Fibroblast of pulmonary artery (primary cell): ENCODE measurements around the gene MAST1.
A peak's percentile ranks its signal among the peaks of the same experiment; 100 is the strongest.

Source experiments
- DNase-seq: peaks from one replicate; pipeline ENCODE4 v3.0.0-alpha.2; 2010; ENCODE audit warnings: low read depth
- H3K4me3 ChIP-seq: replicated peaks from 2 replicates; pipeline ENCODE4 v1.5.1; 2011; ENCODE audit warnings: low read depth, mild to moderate bottlenecking, control low read depth, low read length, moderate library complexity
- TF ChIP-seq, protein P1 (sequence below): IDR thresholded peaks from 2 replicates; pipeline ENCODE4 v1.5.1; 2011; ENCODE audit warnings: mild to moderate bottlenecking, control low read depth, low read length, inconsistent platforms; ENCODE audit errors: missing control alignments

MAST1 gene

DNA sequence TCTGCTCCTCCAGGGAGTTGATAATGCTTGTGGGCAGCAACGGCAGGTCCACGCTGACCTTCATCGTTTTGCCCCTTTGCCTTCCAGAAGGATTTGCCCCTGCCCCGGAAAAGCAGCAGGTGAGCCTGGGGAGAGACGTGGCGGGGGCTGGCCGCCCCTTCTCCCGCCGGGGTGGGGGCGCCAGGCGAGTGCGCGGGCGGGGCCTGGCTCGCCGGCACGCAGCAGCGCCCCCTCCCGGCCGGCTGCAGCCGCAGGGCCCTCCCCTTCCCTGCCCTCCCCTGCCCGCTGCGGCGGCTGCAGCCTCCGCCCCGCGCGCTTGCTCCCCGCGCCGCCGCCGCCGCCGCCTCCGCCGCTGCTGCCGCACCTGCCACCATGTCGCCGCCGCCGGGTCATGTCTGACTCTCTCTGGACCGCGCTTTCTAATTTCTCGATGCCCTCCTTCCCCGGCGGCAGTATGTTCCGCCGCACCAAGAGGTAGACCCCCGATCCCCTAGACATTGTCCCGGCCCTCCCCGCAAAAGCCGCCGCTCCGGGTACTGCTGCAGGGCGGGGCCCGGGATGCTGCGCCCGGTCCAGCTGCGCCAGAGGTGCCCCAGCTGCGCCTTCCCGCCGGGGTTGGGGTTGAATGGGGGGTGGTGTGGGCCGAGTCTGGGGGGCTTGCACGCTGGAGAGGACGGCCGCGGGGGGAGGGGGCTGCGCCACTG, at the start of gene MAST1:
TSS of gene MAST1 (plus strand) at position 334 of the 704 bp plus-strand sequence. CDS start at position 392, 58 bp downstream.
- H3K4me3 ChIP-seq: no peak within 1 kb of the TSS
- DNase-seq: no peak
- TF ChIP-seq, protein P1, sequence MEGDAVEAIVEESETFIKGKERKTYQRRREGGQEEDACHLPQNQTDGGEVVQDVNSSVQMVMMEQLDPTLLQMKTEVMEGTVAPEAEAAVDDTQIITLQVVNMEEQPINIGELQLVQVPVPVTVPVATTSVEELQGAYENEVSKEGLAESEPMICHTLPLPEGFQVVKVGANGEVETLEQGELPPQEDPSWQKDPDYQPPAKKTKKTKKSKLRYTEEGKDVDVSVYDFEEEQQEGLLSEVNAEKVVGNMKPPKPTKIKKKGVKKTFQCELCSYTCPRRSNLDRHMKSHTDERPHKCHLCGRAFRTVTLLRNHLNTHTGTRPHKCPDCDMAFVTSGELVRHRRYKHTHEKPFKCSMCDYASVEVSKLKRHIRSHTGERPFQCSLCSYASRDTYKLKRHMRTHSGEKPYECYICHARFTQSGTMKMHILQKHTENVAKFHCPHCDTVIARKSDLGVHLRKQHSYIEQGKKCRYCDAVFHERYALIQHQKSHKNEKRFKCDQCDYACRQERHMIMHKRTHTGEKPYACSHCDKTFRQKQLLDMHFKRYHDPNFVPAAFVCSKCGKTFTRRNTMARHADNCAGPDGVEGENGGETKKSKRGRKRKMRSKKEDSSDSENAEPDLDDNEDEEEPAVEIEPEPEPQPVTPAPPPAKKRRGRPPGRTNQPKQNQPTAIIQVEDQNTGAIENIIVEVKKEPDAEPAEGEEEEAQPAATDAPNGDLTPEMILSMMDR: no peak

DNA sequence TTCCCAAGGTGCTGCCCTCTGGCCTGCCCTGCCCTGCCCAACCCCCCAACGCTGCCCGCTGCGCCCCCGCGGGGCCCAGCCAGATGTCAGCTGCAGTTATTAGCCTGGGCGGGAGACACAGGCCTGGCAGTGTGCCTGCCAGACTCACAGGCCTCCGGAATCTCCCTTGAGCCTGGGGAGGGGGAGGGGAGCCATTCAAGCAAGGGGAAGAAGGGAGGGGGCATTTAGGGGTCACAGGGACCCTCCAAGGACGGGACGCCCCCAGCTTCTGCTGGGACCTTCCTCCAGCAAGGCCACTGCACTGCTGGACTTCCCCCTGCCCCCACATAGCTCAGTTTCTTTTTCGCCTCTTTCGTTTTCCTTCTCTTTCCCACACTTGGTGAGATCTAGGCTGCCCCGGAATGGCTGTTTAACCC, 49.6 kb upstream of the MAST1 start:
- peak overlapping the region; percentile 48 for H3K4me3 ChIP-seq
- DNase-seq: peak; percentile 77
- TF ChIP-seq, protein P1: no peak

DNA sequence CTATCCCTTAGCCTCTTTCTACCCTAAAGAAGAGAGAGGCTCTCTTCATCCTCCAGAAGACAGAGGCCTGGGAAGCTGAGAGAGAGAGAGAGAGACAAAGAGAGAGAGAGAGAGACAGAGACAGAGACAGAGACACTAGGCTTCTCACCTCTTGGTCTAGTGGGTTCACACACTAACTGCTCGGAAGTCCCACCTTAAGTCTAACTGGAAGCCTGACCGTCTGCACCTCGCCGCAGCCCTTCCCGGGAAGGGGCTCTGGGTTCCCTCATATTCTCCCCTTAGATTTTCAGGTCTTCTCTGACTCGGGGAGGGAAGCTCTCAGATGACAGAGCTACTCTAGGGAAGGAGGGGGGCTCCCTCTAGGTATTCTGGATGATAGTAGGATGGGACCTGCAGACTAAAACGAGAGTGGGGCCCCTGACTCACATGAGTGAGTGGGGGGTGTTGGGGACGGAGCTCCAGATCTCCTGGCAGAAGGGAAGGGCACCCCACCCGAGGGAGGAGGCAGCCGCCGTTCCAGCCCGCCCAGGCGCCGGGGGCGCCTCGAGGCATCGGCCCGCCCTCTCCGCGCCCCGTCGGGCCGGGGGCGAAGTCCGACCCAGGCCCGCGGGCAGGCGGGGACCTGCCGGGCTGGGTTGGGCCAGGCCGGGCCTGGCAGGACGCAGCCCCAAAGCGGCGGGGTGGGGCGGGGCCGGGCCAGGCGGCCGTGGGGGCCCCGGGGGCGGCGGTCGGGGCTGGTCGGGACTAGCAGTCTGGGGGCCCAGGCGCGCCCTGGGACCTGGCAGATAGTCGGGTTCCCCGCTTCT, 49.0 kb upstream of the MAST1 start:
- TF ChIP-seq, protein P1: no peak
- H3K4me3 ChIP-seq: peak overlapping the region; percentile 99
- peak; percentile 42 for DNase-seq

DNA sequence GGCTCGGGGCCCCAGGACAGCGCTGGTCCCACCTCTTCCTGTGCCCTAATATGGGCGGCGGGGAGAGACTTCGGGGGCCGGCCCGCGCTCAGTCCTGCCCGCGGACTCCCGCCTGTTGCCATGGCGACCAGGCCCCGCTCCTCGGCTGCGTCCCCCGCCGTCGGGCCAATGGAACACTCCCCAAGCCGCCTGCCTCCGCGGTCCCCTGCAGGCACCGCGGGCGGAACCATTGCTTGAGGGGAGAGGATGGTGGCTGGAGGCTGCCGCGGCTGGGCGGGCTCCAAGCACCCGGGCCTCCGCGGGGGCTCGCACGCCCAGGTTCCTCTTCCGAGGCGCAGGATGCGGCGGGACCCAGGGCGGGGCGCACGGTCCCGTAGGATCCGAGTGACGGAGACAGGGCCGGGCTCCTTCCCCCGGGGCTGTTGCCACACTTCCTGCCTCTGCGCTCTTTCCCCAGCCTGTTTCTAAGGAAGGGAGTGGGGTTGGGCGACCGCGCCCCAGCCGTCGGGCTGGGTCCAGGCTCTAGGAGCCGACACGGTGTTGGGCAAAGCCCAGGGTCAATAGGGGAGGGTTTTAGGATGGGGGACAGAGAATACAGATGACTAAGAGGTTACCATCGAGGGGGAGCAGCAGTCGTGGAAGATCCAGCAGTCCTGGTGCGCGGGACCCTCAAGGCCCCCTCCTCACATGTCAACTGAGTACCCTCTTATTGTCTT, 48.3 kb upstream of the MAST1 start:
- peak overlapping the region; percentile 99 for H3K4me3 ChIP-seq
- peak; percentile 97 for DNase-seq
- TF ChIP-seq, protein P1: no peak

DNA sequence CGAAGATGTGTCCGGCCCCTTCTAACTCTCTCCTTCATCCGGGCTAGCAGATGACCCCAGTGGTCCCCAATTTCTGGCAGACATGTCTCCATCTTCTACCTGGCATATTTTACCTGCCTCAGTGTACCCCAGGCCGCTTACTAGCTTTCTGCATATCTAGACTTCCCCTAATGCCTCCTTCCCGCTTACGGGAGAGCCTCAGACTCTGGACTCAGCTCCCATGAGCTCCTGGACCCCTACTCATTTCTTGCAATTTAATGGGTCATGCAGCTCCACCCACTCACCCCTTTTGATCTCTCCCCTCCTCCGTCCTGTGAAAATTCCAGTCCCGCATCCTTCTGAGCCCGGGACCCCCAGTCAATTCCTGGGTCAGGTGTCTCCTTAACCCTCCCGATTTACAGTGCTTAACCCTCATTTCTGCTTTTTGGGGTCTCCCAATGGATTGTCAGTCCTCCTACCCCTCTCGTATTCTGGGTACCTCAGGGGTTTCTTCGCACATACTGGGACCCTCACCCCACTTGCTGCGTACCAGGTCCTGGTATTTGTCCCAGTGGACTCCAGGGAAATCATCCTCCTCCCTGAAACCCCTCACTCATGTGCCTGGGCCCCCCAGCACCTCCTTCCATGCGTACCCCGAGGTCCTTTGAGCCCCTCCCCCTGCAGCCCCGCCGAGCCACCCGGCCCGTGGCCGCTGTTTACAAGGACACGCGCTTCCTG, 47.5 kb upstream of the MAST1 start:
- H3K4me3 ChIP-seq: peak overlapping the region; percentile 99
- TF ChIP-seq, protein P1: no peak
- DNase-seq: no peak

DNA sequence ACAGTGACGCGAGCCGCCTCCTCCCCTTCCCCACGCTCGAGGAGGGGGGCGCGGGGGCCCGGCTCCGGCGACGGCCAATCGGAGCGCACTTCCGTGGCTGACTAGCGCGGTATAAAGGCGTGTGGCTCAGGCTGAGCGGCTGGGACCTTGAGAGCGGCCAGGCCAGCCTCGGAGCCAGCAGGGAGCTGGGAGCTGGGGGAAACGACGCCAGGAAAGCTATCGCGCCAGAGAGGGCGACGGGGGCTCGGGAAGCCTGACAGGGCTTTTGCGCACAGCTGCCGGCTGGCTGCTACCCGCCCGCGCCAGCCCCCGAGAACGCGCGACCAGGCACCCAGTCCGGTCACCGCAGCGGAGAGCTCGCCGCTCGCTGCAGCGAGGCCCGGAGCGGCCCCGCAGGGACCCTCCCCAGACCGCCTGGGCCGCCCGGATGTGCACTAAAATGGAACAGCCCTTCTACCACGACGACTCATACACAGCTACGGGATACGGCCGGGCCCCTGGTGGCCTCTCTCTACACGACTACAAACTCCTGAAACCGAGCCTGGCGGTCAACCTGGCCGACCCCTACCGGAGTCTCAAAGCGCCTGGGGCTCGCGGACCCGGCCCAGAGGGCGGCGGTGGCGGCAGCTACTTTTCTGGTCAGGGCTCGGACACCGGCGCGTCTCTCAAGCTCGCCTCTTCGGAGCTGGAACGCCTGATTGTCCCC, 46.8 kb upstream of the MAST1 start, which contains the start of gene JUNB:
TSS of gene JUNB (plus strand) at position 142 of the 706 bp plus-strand sequence. CDS start at position 428, 286 bp downstream.
- H3K4me3 ChIP-seq: peak within 1 kb of the TSS; percentile 99
- TF ChIP-seq, protein P1: no peak
- DNase-seq: peak; percentile 99
